ENCODE measurements around the gene ASCC3.

The ASCC3 gene

DNA sequence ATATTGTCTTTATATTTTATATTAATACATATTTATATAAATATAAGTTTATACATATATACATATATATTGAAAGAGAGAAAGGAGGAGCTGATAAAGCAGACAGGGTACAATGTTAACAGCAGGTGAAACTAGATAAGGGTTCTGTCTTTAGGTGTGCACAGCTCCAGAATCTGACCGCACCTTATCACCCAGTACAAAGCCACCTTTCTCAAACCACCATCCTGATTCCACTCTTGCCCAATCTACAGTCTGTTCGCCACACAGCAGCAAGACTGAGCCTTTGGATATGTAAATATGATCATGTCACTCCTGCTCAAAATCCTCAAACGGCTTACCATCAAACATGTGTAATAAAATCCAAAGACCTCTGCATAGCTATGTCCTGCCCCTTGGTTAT is 34.7 kb upstream of the ASCC3 start:
- Histone ChIP-seq H3K79me2 (ENCODE audit: insufficient read depth, low read length) (no peaks in the 10 kb centered on the region), H3K4me1 (ENCODE audit: insufficient read depth, low read length) (no peaks in the 10 kb centered on the region), H2AFZ (ENCODE audit: low read depth, low read length) (no peak overlapping the region), H3K9me3 (ENCODE audit: insufficient read depth, low read length, severe bottlenecking) (no peaks in the 10 kb centered on the region), H4K20me1 (ENCODE audit: insufficient read depth, low read length) (no peaks in the 10 kb centered on the region), H3K4me2 (ENCODE audit: insufficient read depth, low read length) (no peak overlapping the region), H3K4me3 (ENCODE audit: low read depth in 1 of 2, low read length in 2 of 2) (no peak overlapping the region), H3K27me3 (ENCODE audit: insufficient read depth, low read length, poor library complexity) (no peaks in the 10 kb centered on the region), H3K36me3 (ENCODE audit: insufficient read depth, low read length) (no peaks in the 10 kb centered on the region), H3K9ac (ENCODE audit: low read depth, low read length) (no peak overlapping the region), H3K27ac (ENCODE audit: low read length) (no peak overlapping the region)
- TF ChIP-seq, protein P1, sequence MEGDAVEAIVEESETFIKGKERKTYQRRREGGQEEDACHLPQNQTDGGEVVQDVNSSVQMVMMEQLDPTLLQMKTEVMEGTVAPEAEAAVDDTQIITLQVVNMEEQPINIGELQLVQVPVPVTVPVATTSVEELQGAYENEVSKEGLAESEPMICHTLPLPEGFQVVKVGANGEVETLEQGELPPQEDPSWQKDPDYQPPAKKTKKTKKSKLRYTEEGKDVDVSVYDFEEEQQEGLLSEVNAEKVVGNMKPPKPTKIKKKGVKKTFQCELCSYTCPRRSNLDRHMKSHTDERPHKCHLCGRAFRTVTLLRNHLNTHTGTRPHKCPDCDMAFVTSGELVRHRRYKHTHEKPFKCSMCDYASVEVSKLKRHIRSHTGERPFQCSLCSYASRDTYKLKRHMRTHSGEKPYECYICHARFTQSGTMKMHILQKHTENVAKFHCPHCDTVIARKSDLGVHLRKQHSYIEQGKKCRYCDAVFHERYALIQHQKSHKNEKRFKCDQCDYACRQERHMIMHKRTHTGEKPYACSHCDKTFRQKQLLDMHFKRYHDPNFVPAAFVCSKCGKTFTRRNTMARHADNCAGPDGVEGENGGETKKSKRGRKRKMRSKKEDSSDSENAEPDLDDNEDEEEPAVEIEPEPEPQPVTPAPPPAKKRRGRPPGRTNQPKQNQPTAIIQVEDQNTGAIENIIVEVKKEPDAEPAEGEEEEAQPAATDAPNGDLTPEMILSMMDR (IDR thresholded peaks at IDR 0.05; ENCODE audit: borderline replicate concordance, extremely low read depth, low read length, poor library complexity, severe bottlenecking): no peak
- no peak for TF ChIP-seq EZH2 (IDR thresholded peaks at IDR 0.05; ENCODE audit: borderline replicate concordance, low read depth, low read length, severe bottlenecking)
- ATAC-seq (ENCODE audit: insufficient read depth, low read depth): no peak
- DNase-seq: no peak

DNA sequence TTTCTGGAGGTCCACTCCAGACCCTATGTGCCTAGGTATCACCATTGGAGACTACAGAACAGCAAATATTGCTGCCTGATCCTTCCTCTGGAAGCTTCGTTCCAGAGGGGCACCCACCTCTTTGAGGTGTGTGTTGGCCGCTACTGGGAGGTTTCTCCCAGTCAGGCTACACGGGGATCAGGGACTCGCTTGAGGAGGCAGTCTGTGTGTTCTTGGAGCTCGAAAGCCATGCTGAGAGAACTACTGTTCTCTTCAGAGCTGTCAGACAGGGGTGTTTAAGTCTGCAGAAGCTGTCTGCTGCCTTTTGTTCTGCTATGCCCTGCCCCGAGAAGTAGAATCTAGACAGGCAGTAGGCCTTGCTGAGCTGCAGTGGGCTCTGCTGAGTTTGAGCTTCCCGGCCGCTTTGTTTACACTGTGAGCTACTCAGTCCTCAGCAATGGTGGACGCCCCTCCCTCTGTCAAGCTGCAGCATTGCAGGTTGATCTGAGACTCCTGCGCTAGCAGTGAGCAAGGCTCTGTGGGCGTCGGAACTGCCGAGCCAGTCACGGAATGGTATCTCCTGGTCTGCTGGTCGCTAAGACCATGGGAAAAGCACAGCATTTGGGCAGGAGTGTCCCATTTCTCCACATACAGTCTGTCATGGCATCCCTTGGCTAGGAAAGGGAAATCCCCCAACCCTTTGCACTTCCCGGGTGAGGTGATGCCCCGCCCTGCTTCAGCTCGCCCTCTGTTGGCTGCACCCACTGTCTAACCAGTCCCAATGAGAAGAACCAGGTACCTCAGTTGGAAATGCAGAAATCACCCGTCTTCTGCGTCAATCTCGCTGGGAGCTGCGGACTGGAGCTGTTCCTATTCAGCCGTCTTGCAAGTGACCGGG is 32.5 kb upstream of the ASCC3 start:
- no peaks in the 10 kb centered on the region for H3K27me3 ChIP-seq (ENCODE audit: insufficient read depth, low read length, poor library complexity)
- no peak overlapping the region for H3K4me2 ChIP-seq (ENCODE audit: insufficient read depth, low read length)
- H3K4me1 ChIP-seq (ENCODE audit: insufficient read depth, low read length): no peaks in the 10 kb centered on the region
- no peak for ATAC-seq (ENCODE audit: insufficient read depth, low read depth)
- TF ChIP-seq, protein P1 (IDR thresholded peaks at IDR 0.05; ENCODE audit: borderline replicate concordance, extremely low read depth, low read length, poor library complexity, severe bottlenecking): no peak
- TF ChIP-seq EZH2 (IDR thresholded peaks at IDR 0.05; ENCODE audit: borderline replicate concordance, low read depth, low read length, severe bottlenecking): no peak
- no peak overlapping the region for H3K4me3 ChIP-seq (ENCODE audit: low read depth in 1 of 2, low read length in 2 of 2)
- DNase-seq: no peak
- no peak overlapping the region for H2AFZ ChIP-seq (ENCODE audit: low read depth, low read length)
- H3K36me3 ChIP-seq (ENCODE audit: insufficient read depth, low read length): no peaks in the 10 kb centered on the region
- H3K9ac ChIP-seq (ENCODE audit: low read depth, low read length): no peak overlapping the region
- H3K79me2 ChIP-seq (ENCODE audit: insufficient read depth, low read length): no peaks in the 10 kb centered on the region
- no peak overlapping the region for H3K27ac ChIP-seq (ENCODE audit: low read length)
- no peaks in the 10 kb centered on the region for H4K20me1 ChIP-seq (ENCODE audit: insufficient read depth, low read length)
- no peaks in the 10 kb centered on the region for H3K9me3 ChIP-seq (ENCODE audit: insufficient read depth, low read length, severe bottlenecking)

DNA sequence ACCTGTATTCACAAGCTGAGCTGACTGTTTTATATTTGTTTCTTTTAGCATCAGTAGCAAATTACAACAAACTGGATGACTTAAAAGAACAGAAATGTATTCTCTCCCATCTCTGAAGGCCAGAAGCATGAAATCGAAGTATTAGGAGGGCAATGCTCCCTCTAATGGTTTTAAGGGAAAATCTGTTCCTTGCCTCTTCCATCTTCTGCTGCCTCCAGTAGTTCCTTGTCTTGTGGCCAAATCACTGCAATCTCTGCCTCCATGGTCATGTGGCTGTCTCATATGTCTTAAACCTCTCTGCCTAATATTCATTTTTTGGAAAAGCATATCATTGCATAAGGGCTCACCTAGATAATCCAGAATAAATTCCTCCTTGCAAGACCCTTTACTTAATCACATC is 25.2 kb upstream of the ASCC3 start:
- Histone ChIP-seq H4K20me1 (ENCODE audit: insufficient read depth, low read length) (no peaks in the 10 kb centered on the region), H3K4me2 (ENCODE audit: insufficient read depth, low read length) (no peak overlapping the region), H3K9ac (ENCODE audit: low read depth, low read length) (no peak overlapping the region), H2AFZ (ENCODE audit: low read depth, low read length) (no peak overlapping the region), H3K79me2 (ENCODE audit: insufficient read depth, low read length) (no peaks in the 10 kb centered on the region), H3K36me3 (ENCODE audit: insufficient read depth, low read length) (no peaks in the 10 kb centered on the region), H3K4me1 (ENCODE audit: insufficient read depth, low read length) (peaks cover 19% of the 10 kb centered on the region), H3K9me3 (ENCODE audit: insufficient read depth, low read length, severe bottlenecking) (no peaks in the 10 kb centered on the region), H3K27ac (ENCODE audit: low read length) (no peak overlapping the region), H3K27me3 (ENCODE audit: insufficient read depth, low read length, poor library complexity) (no peaks in the 10 kb centered on the region), H3K4me3 (ENCODE audit: low read depth in 1 of 2, low read length in 2 of 2) (no peak overlapping the region)
- TF ChIP-seq EZH2 (IDR thresholded peaks at IDR 0.05; ENCODE audit: borderline replicate concordance, low read depth, low read length, severe bottlenecking): no peak
- TF ChIP-seq, protein P1 (IDR thresholded peaks at IDR 0.05; ENCODE audit: borderline replicate concordance, extremely low read depth, low read length, poor library complexity, severe bottlenecking): no peak
- DNase-seq (no peak), ATAC-seq (ENCODE audit: insufficient read depth, low read depth) (no peak)
